OCI-LY7 (cell line): ENCODE measurements around the gene PCBD1.

Experiments
- EZH2phosphoT487 ChIP-seq: fragments of 200-600 bp; sonication (generic); IDR thresholded peaks from 2 replicates; pipeline ENCODE4 v1.6.1; 2018; ENCODE audit warnings: low read depth, borderline replicate concordance, mild to moderate bottlenecking, mixed run types, antibody characterized with exemption, low read length, moderate library complexity, mixed read lengths
- TF ChIP-seq, protein P1 (sequence below): fragments of 200-600 bp; sonication (generic); conservative IDR thresholded peaks from 2 replicates; pipeline ENCODE4 v1.5.1; 2014; ENCODE audit warnings: mild to moderate bottlenecking, antibody characterized with exemption, low read length, moderate library complexity, mixed read lengths

DNA sequence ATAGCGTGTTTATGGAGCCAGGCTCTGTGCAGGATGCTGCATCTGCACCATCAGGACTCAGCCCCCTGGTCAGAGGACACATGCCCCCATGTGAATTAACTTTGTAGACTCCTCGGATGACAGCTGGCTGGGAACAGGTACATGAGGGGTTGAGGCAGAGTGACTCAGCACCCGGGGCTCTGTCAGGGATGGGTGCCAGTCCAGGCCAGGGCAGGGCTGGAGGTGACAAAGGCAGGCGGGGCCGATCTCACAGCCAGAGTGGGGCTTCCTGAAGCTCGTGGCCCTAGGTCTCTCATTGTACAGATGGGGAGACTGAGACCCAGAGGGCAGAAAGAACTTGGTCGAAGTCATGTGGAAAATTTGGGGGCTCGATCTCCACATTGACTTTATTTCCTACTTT is 35.3 kb upstream of the PCBD1 start:
- TF ChIP-seq, protein P1, sequence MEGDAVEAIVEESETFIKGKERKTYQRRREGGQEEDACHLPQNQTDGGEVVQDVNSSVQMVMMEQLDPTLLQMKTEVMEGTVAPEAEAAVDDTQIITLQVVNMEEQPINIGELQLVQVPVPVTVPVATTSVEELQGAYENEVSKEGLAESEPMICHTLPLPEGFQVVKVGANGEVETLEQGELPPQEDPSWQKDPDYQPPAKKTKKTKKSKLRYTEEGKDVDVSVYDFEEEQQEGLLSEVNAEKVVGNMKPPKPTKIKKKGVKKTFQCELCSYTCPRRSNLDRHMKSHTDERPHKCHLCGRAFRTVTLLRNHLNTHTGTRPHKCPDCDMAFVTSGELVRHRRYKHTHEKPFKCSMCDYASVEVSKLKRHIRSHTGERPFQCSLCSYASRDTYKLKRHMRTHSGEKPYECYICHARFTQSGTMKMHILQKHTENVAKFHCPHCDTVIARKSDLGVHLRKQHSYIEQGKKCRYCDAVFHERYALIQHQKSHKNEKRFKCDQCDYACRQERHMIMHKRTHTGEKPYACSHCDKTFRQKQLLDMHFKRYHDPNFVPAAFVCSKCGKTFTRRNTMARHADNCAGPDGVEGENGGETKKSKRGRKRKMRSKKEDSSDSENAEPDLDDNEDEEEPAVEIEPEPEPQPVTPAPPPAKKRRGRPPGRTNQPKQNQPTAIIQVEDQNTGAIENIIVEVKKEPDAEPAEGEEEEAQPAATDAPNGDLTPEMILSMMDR, result no peak
- TF ChIP-seq EZH2phosphoT487, result no peak
